ENCODE data around the gene ADCY1. TPM values are rescaled to one million over a fixed set of nuclear protein-coding genes. Genes with fewer than 3 reads are reported as not detected.

ADCY1 gene
- total RNA-seq, 1 donor from 2014 or later = 5.0 TPM

GRCh38 chr7:45574669-45575500 lies 717 bp downstream of the ADCY1 start:
- intact Hi-C loops (cut with DNase I) = no loop called here
- DNase-seq (peak; percentile 63), ATAC-seq (ENCODE audit: poor library complexity) (peak; percentile 78)

DNA sequence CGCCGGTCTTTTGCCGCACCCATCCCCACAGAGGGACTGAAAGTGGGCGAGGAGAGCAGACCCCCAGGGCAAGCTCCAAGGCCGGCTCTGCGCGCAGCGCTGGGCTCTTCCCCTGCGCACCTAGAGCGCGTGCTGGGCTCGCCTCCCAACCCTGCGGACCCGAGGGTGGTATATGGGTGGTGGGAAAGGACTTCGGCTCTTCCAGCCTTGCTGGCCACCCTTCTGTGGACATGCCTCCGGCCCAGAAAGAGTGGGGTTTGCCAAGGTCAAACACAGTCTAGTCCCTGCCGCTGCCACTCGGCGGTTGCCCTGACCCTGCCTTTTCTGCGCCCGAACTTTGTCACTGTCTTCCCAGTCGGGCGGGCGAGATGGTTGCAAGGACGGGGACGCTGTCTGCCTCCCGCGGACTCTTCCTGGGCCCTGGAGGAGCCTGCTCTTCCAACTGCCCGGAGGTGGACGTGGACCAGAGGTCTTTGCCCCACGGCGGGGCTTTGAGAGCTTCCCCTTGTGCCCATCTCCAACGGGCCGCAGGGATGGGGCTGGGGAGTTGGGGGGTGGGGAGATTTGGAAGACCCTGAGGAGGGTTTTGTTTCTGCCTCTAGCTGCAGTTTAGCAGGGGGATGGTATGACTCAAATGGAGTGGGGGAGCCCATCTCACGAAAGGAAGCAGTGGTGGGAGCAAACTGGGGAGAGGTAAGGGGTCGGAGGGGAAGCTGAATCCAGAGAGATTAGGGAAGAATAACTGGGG lies 1.5 kb downstream of the ADCY1 start:
- DNase-seq (no peak), ATAC-seq (ENCODE audit: poor library complexity) (peak; percentile 26)
- intact Hi-C loops (cut with DNase I) = no loop called here

- ATAC-seq (ENCODE audit: poor library complexity) (peak; percentile 5), DNase-seq (no peak)
- intact Hi-C loops (cut with DNase I) = no loop called here
Measured at GRCh38 chr7:45576249-45576929, 2.2 kb downstream of the ADCY1 start.

DNA sequence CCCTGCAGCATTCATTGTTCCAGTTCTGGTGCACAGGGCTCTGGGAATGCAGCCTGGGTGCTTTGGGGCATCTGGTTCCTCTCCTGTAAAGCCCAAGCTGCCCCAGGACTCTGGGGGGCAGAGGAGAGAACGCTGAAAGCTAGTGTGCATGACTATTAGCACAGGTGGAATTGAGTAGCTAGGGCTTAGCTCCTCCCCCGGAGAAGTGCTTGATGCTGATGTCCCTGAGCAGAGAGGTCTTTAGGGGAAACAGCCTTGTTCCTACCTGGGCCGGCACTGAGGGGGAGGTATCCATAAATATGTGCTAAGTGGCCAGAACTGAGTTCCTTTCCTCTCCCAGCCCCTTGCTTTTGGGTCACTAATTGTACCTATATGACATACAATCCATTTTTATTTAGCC lies 3.9 kb downstream of the ADCY1 start:
- DNase-seq = no peak
- ATAC-seq (ENCODE audit: poor library complexity) = no peak
- intact Hi-C loops (cut with DNase I) = no loop called here

- ATAC-seq (ENCODE audit: poor library complexity) = no peak
- intact Hi-C loops (cut with DNase I) = no loop called here
- no peak for DNase-seq
Measured at GRCh38 chr7:45578467-45578866, 4.3 kb downstream of the ADCY1 start.

- intact Hi-C loops (cut with DNase I) = no loop called here
- no peak for ATAC-seq (ENCODE audit: poor library complexity)
- DNase-seq = no peak
Measured at GRCh38 chr7:45579391-45579801, 5.2 kb downstream of the ADCY1 start.

DNA sequence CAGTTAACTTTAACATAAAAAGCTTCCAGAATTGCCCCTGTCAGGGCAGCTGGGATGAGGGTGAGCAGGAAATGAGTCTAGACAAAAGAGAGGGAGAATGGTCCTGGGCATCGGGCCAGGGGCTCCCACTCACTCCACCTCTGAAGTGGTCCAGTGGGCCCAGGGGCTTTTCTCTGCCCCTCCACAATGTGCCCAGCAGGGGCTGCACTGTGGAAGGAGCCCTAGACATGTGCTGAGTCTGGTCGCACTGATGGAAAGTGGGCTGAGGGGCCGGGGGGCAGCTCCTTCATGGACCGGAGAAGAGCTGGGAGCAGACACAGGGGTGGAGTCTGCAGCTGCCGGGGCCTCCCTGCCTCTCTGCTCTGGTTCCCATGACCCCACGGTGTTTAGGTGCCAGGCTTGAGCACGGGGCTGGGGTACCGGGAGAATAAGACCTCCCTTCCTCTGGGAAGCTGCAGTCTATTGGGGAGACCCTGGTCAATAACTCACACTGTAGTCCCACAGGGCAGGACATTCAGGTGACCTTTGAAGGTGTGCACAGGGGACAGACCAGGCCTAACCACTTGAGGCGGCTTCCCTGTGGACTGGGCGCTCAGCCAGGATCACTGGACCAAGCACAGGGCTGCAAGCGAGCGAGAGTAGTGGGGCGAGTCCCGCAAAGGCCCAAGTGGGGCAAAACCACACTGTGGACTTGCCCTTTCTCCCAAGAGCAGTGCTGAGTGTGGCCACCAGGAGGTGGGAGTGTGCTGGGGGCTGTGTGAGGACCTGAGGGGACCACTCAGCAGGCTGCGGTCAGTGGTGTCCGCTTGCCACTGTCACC lies 6.1 kb downstream of the ADCY1 start:
- DNase-seq (no peak), ATAC-seq (ENCODE audit: poor library complexity) (peak; percentile 20)
- intact Hi-C loops (cut with DNase I) = no loop called here

DNA sequence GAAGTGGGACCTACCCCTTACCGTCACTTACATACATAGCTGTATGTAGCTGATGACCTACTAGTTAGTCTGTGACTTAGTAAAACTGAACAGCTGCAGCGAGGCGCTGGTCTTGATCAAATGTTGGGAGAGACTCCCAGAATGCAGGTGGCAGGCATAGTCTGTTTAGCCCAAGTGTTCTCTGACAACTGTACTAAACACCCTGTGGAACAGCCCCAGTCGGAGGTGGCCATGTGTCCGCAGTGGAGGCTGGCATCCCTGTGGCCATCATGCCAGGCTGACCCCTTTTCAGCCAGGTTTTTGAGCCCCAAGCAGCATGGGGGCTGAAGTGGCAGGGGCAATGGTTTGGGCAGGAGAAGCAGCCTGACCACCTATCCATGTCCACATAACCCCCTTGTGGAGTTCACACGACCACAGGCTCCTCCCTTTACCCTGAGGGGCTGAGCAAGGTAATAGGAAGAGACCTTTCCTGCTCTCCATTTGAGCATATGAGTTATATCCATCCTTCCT lies 7.2 kb downstream of the ADCY1 start:
- intact Hi-C loops (cut with DNase I) = no loop called here
- DNase-seq (no peak), ATAC-seq (ENCODE audit: poor library complexity) (no peak)

DNA sequence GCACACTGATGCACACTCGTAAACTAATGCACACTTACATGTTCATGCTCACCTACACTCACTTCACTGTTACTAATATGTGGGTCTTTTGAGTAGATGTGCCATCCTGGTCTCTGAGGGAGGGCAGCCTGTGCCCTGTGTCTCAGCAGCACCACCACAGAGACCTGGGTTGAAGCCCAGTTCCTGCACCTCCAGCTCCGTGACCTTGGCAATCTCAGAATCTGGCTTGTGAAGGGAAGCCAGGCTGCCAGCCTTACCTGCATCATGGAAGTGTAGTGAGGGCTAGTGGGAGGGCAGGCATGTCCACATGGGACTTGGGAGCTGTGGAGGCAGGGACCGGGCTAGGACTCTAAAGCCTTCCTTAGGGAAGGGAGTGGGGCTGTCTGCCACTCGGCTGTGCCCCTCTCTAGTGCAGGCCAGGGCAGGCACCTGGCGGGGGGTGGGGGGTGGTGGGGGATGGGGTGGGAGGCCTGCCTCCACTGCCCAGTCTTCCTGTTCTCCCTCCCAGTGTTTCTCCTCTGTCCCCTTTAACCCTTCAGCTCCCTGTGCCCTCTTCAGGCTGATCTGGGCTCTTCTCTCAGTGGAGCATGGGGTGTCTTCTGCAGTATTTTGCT lies 8.1 kb downstream of the ADCY1 start:
- intact Hi-C loops (cut with DNase I) = no loop called here
- ATAC-seq (ENCODE audit: poor library complexity) = no peak
- DNase-seq = no peak

GRCh38 chr7:45582868-45583277 lies 8.7 kb downstream of the ADCY1 start:
- ATAC-seq (ENCODE audit: poor library complexity) (no peak), DNase-seq (no peak)
- intact Hi-C loops (cut with DNase I) = no loop called here

GRCh38 chr7:45583296-45583695 lies 9.1 kb downstream of the ADCY1 start:
- no peak for DNase-seq
- no peak for ATAC-seq (ENCODE audit: poor library complexity)
- intact Hi-C loops (cut with DNase I) = no loop called here

- no peak for DNase-seq
- intact Hi-C loops (cut with DNase I) = no loop called here
- no peak for ATAC-seq (ENCODE audit: poor library complexity)
Measured at GRCh38 chr7:45584261-45585210, 10.4 kb downstream of the ADCY1 start.

- DNase-seq (no peak), ATAC-seq (ENCODE audit: poor library complexity) (no peak)
- intact Hi-C loops (cut with DNase I) = no loop called here
Measured at GRCh38 chr7:45585628-45586027, 11.5 kb downstream of the ADCY1 start.

- intact Hi-C loops (cut with DNase I) = no loop called here
- ATAC-seq (ENCODE audit: poor library complexity) = no peak
- DNase-seq = no peak
Measured at GRCh38 chr7:45586542-45587520, 12.7 kb downstream of the ADCY1 start.

- no peak for ATAC-seq (ENCODE audit: poor library complexity)
- intact Hi-C loops (cut with DNase I) = no loop called here
- no peak for DNase-seq
Measured at GRCh38 chr7:45588466-45588865, 14.3 kb downstream of the ADCY1 start.

DNA sequence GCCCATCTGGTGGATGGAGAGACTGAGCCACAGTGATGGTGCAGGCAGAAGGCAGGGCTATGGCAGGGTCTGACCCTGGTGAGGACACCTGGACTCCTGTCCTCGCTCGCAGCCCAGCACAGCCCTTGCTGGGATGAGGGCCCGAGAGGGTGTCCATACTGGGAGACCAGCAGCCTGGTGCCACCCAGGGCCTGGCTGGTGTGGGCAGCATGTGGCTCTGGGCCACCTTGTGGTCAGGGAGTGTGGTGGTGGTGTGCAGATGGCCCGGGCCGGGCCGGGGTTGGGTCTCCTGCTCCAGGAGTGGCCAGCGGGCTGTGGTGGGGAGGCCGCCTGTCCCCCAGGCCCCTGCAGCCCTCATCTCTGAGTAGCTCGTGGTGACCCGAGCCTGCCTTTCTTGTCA lies 14.9 kb downstream of the ADCY1 start:
- ATAC-seq (ENCODE audit: poor library complexity) (no peak), DNase-seq (peak; percentile 40)
- intact Hi-C loops (cut with DNase I) = no loop called here

Measured in Right ventricle myocardium superior (tissue), 1 donor.